ENCODE data around the gene KCNA1.

- no peak for TF ChIP-seq EZH2 (IDR thresholded peaks at IDR 0.05)
- TF ChIP-seq EZH2phosphoT487 (IDR thresholded peaks at IDR 0.05) = no peak
These were observed 44.5 kb upstream of the KCNA1 start for GRCh38 chr12:4865246-4865645.
